ENCODE data around the gene MEGF11.

DNA sequence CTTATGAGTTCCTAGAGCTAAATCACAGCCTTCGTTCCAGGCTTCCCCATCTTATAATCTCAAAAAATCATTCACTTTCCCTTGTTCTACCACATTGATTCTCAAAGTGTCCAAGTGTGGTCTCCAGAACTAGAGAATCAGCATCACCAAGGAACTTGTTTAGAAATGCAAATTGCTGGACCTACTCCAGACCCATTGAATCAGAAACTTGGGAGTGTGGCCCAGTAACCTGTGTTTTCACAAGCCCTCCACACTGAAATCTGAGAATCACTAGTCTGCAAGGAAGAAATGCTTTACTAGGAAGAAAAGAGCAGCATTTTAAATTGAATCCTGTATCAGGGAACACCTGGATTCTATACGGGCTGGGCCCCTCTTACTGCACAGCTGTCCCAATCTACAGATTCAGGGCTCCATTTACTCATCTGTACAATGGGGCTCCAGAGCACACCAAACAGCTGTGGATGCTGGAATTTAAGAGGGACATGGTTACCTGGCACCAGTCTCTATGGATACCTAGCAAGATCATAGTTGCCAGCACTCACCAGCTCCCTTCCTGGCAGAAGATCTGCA is 3.9 kb downstream of the MEGF11 start:
- TF ChIP-seq, protein P1, sequence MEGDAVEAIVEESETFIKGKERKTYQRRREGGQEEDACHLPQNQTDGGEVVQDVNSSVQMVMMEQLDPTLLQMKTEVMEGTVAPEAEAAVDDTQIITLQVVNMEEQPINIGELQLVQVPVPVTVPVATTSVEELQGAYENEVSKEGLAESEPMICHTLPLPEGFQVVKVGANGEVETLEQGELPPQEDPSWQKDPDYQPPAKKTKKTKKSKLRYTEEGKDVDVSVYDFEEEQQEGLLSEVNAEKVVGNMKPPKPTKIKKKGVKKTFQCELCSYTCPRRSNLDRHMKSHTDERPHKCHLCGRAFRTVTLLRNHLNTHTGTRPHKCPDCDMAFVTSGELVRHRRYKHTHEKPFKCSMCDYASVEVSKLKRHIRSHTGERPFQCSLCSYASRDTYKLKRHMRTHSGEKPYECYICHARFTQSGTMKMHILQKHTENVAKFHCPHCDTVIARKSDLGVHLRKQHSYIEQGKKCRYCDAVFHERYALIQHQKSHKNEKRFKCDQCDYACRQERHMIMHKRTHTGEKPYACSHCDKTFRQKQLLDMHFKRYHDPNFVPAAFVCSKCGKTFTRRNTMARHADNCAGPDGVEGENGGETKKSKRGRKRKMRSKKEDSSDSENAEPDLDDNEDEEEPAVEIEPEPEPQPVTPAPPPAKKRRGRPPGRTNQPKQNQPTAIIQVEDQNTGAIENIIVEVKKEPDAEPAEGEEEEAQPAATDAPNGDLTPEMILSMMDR (IDR thresholded peaks at IDR 0.05): no peak
- no peak for TF ChIP-seq POLR2AphosphoS5 (IDR thresholded peaks at IDR 0.05)
